B cell (primary cell): Measurements from ENCODE around the gene BMP8A.

Source experiments
- CTCF ChIP-seq: fragments of 200-600 bp; IDR thresholded peaks from one replicate; pipeline ENCODE4 v1.8.0; 2022; ENCODE audit warnings: antibody characterized with exemption, mild to moderate bottlenecking
- EZH2 ChIP-seq: IDR thresholded peaks from 2 replicates; pipeline ENCODE4 v1.6.1; 2012; ENCODE audit warnings: borderline replicate concordance, low read depth, mild to moderate bottlenecking, moderate library complexity, low read length; ENCODE audit not compliant: insufficient read depth, poor library complexity, severe bottlenecking

GRCh38 chr1:39533442-39533841 is 42.0 kb downstream of the BMP8A start:
- TF ChIP-seq CTCF (no peak), EZH2 (no peak)
